ENCODE results near the gene GPSM1. TPM values are rescaled to one million over a fixed set of nuclear protein-coding genes. Genes with fewer than 3 reads are reported as not detected.
"Not testable (repeated sequence)": the region's sequence is repeated elsewhere in the genome, so short reads cannot be mapped to it uniquely, and the experiment has no call there.

GPSM1 gene
- total and polyA plus RNA-seq, 2 experiments from 2014 or later: 25.5 to 30.0 TPM

- Histone ChIP-seq H3K79me2 (no peaks in the 10 kb centered on the region), H3K9me3 (ENCODE audit: low read depth) (no peaks in the 10 kb centered on the region), H3K27me3 (no peaks in the 10 kb centered on the region), H3K4me3 (no peak overlapping the region), H3K36me3 (replicated peaks; ENCODE audit: insufficient read depth, low read depth) (no peaks in the 10 kb centered on the region), H3K9me2 (replicated peaks; ENCODE audit: insufficient read depth) (no peaks in the 10 kb centered on the region), H2AFZ (no peak overlapping the region), H3K4me2 (no peak overlapping the region), H3K27ac (no peak overlapping the region), H4K20me1 (ENCODE audit: insufficient read depth, poor library complexity, severe bottlenecking) (no peaks in the 10 kb centered on the region), H3K4me1 (ENCODE audit: insufficient read depth) (no peaks in the 10 kb centered on the region)
- 82% methylated on average over 21 of the region's 21 CpGs for WGBS (ENCODE audit: low lambda C conversion rate, missing lambda C conversion rate)
- TF ChIP-seq EZH2phosphoT487 (IDR thresholded peaks at IDR 0.05; ENCODE audit: low read depth, severe bottlenecking, unreplicated experiment) (no peak), EZH2 (IDR thresholded peaks at IDR 0.05; ENCODE audit: borderline replicate concordance) (no peak), CTCF (IDR thresholded peaks at IDR 0.05; ENCODE audit: poor library complexity) (no peak)
- DNase-seq (ENCODE audit: low spot score): no peak
These were observed 9.1 kb upstream of the GPSM1 start for GRCh38 chr9:136318111-136318775.

GRCh38 chr9:136318776-136319241, 8.5 kb upstream of the GPSM1 start:
- Histone ChIP-seq H3K9me2 (replicated peaks; ENCODE audit: insufficient read depth) (no peaks in the 10 kb centered on the region), H3K4me2 (no peak overlapping the region), H3K4me3 (no peak overlapping the region), H3K4me1 (ENCODE audit: insufficient read depth) (no peaks in the 10 kb centered on the region), H3K36me3 (replicated peaks; ENCODE audit: insufficient read depth, low read depth) (no peaks in the 10 kb centered on the region), H3K79me2 (no peaks in the 10 kb centered on the region), H2AFZ (no peak overlapping the region), H3K27me3 (no peaks in the 10 kb centered on the region), H3K27ac (no peak overlapping the region), H4K20me1 (ENCODE audit: insufficient read depth, poor library complexity, severe bottlenecking) (no peaks in the 10 kb centered on the region), H3K9me3 (ENCODE audit: low read depth) (no peaks in the 10 kb centered on the region)
- DNase-seq (ENCODE audit: low spot score): no peak
- TF ChIP-seq EZH2phosphoT487 (IDR thresholded peaks at IDR 0.05; ENCODE audit: low read depth, severe bottlenecking, unreplicated experiment) (no peak), CTCF (IDR thresholded peaks at IDR 0.05; ENCODE audit: poor library complexity) (no peak), EZH2 (IDR thresholded peaks at IDR 0.05; ENCODE audit: borderline replicate concordance) (no peak)
- 90% methylated on average over 6 of the region's 16 CpGs for WGBS (ENCODE audit: low lambda C conversion rate, missing lambda C conversion rate)

GRCh38 chr9:136319244-136319643, 8.1 kb upstream of the GPSM1 start:
- H3K79me2 ChIP-seq; H3K27me3 ChIP-seq; H4K20me1 ChIP-seq (ENCODE audit: insufficient read depth, poor library complexity, severe bottlenecking); DNase-seq (ENCODE audit: low spot score); H2AFZ ChIP-seq; H3K4me2 ChIP-seq; H3K9me2 ChIP-seq (replicated peaks; ENCODE audit: insufficient read depth); H3K27ac ChIP-seq; H3K9me3 ChIP-seq (ENCODE audit: low read depth); H3K4me1 ChIP-seq (ENCODE audit: insufficient read depth); H3K36me3 ChIP-seq (replicated peaks; ENCODE audit: insufficient read depth, low read depth); H3K4me3 ChIP-seq: not testable (repeated sequence)
- 93% methylated on average over 14 of the region's 14 CpGs for WGBS (ENCODE audit: low lambda C conversion rate, missing lambda C conversion rate)

- H3K4me3 ChIP-seq; H3K27ac ChIP-seq; H4K20me1 ChIP-seq (ENCODE audit: insufficient read depth, poor library complexity, severe bottlenecking); H3K4me1 ChIP-seq (ENCODE audit: insufficient read depth); H3K9me2 ChIP-seq (replicated peaks; ENCODE audit: insufficient read depth); H3K4me2 ChIP-seq; H3K79me2 ChIP-seq; H2AFZ ChIP-seq; H3K27me3 ChIP-seq; DNase-seq (ENCODE audit: low spot score); H3K9me3 ChIP-seq (ENCODE audit: low read depth); H3K36me3 ChIP-seq (replicated peaks; ENCODE audit: insufficient read depth, low read depth): not testable (repeated sequence)
- WGBS (ENCODE audit: low lambda C conversion rate, missing lambda C conversion rate): 100% methylated on average over 3 of the region's 3 CpGs
These were observed 7.4 kb upstream of the GPSM1 start for GRCh38 chr9:136319955-136320354.

- H3K4me1 ChIP-seq (ENCODE audit: insufficient read depth); H3K4me2 ChIP-seq; H3K9me3 ChIP-seq (ENCODE audit: low read depth); H3K27me3 ChIP-seq; H4K20me1 ChIP-seq (ENCODE audit: insufficient read depth, poor library complexity, severe bottlenecking); H2AFZ ChIP-seq; H3K79me2 ChIP-seq; H3K9me2 ChIP-seq (replicated peaks; ENCODE audit: insufficient read depth); H3K27ac ChIP-seq; DNase-seq (ENCODE audit: low spot score); H3K36me3 ChIP-seq (replicated peaks; ENCODE audit: insufficient read depth, low read depth); H3K4me3 ChIP-seq: not testable (repeated sequence)
These were observed 6.4 kb upstream of the GPSM1 start for GRCh38 chr9:136320972-136321371.
